Measurements from ENCODE around the gene ARSI. TPM values are rescaled to one million over a fixed set of nuclear protein-coding genes. Genes with fewer than 3 reads are reported as not detected.

Gene ARSI
- polyA plus RNA-seq, 1 of the 3 experiments (the other 2 are of a cell fraction): 0.20 TPM

- TF ChIP-seq, protein P1, sequence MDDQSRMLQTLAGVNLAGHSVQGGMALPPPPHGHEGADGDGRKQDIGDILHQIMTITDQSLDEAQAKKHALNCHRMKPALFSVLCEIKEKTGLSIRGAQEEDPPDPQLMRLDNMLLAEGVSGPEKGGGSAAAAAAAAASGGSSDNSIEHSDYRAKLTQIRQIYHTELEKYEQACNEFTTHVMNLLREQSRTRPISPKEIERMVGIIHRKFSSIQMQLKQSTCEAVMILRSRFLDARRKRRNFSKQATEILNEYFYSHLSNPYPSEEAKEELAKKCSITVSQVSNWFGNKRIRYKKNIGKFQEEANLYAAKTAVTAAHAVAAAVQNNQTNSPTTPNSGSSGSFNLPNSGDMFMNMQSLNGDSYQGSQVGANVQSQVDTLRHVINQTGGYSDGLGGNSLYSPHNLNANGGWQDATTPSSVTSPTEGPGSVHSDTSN (IDR thresholded peaks at IDR 0.05): no peak
- TF ChIP-seq IRF3 (IDR thresholded peaks at IDR 0.05; ENCODE audit: low read depth, low read length) (no peak), GABPA (IDR thresholded peaks at IDR 0.05; ENCODE audit: low read depth) (no peak), NRF1 (IDR thresholded peaks at IDR 0.05; ENCODE audit: low read depth, low read length) (no peak), MXI1 (IDR thresholded peaks at IDR 0.05; ENCODE audit: low read depth, low read length) (no peak), YY1 (IDR thresholded peaks at IDR 0.05; ENCODE audit: low read depth) (no peak)
- TF ChIP-seq, protein P2, sequence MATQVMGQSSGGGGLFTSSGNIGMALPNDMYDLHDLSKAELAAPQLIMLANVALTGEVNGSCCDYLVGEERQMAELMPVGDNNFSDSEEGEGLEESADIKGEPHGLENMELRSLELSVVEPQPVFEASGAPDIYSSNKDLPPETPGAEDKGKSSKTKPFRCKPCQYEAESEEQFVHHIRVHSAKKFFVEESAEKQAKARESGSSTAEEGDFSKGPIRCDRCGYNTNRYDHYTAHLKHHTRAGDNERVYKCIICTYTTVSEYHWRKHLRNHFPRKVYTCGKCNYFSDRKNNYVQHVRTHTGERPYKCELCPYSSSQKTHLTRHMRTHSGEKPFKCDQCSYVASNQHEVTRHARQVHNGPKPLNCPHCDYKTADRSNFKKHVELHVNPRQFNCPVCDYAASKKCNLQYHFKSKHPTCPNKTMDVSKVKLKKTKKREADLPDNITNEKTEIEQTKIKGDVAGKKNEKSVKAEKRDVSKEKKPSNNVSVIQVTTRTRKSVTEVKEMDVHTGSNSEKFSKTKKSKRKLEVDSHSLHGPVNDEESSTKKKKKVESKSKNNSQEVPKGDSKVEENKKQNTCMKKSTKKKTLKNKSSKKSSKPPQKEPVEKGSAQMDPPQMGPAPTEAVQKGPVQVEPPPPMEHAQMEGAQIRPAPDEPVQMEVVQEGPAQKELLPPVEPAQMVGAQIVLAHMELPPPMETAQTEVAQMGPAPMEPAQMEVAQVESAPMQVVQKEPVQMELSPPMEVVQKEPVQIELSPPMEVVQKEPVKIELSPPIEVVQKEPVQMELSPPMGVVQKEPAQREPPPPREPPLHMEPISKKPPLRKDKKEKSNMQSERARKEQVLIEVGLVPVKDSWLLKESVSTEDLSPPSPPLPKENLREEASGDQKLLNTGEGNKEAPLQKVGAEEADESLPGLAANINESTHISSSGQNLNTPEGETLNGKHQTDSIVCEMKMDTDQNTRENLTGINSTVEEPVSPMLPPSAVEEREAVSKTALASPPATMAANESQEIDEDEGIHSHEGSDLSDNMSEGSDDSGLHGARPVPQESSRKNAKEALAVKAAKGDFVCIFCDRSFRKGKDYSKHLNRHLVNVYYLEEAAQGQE (IDR thresholded peaks at IDR 0.05; ENCODE audit: low read depth, low read length): no peak
Observed at GRCh38 chr5:150297236-150297890, 5.3 kb downstream of the ARSI start (continued).

DNA sequence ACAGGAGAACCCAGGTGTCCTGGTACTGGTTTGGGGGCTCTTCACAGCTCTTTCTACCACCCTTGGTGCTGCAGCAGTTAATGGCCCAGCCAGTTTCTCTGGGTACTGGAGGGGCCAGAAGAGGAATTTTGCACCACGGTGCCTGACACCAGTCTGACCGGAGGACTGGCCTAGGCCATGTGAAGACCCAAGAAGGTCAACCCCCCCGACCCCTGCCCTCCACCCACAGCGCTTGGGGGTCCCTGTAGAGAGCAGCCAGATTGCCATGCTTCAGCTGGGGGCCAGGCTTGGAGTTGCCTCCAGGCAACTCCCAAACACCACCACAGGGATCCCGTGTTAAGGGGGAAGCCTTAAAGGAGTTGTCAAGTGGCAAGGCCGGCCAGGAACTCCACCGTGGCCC is 6.2 kb downstream of the ARSI start:
- Histone ChIP-seq H3K9ac (no peak overlapping the region), H3K4me3 (ENCODE audit: low read depth in 2 of 2, low read length in 1 of 2) (no peak overlapping the region), H3F3A (replicated peaks; ENCODE audit: insufficient read depth) (peaks cover 14% of the 10 kb centered on the region), H3K4me2 (no peak overlapping the region), H3K27me3 (ENCODE audit: insufficient read depth) (no peaks in the 10 kb centered on the region), H2AFZ (ENCODE audit: low read depth) (no peak overlapping the region), H3K79me2 (ENCODE audit: insufficient read depth) (no peaks in the 10 kb centered on the region), H3K9me3 (no peaks in the 10 kb centered on the region), H4K20me1 (ENCODE audit: insufficient read depth) (no peaks in the 10 kb centered on the region), H3K27ac (ENCODE audit: low read depth in 2 of 2, low read length in 1 of 2) (no peak overlapping the region), H3K4me1 (ENCODE audit: control insufficient read depth in 1 of 2, insufficient read depth in 2 of 2, low read depth in 1 of 2, low read length in 1 of 2) (peaks cover 14 to 17% of the 10 kb centered on the region in 2 experiments; a peak in 3 of 4 replicates), H3K36me3 (replicated peaks in 1 of 2; ENCODE audit: control insufficient read depth in 1 of 2, insufficient read depth in 2 of 2, low read length in 1 of 2) (no peaks in the 10 kb centered on the region), H3K9me2 (no peaks in the 10 kb centered on the region)
- POLR2A ChIA-PET: no interaction called here
- WGBS (ENCODE audit: low lambda C conversion rate): 88% methylated on average over 5 of the region's 7 CpGs
- no peak for DNase-seq
- CTCF ChIA-PET: no interaction called here
- TF ChIP-seq, protein P1 (IDR thresholded peaks at IDR 0.05): no peak
- no peak for TF ChIP-seq TCF12 (IDR thresholded peaks at IDR 0.05)
- no peak for TF ChIP-seq RFX5 (IDR thresholded peaks at IDR 0.05; ENCODE audit: low read length)
- TF ChIP-seq FOSL2 (IDR thresholded peaks at IDR 0.05; ENCODE audit: borderline replicate concordance, low read depth): no peak
- TF ChIP-seq YY1 (IDR thresholded peaks at IDR 0.05; ENCODE audit: low read depth): no peak
- no peak for TF ChIP-seq RCOR1 (IDR thresholded peaks at IDR 0.05; ENCODE audit: low read length)
- TF ChIP-seq TEAD4 (IDR thresholded peaks at IDR 0.05; ENCODE audit: borderline replicate concordance, insufficient read depth): no peak
- TF ChIP-seq EZH2phosphoT487 (IDR thresholded peaks at IDR 0.05; ENCODE audit: borderline replicate concordance, low read depth): no peak
- TF ChIP-seq SIN3A (IDR thresholded peaks at IDR 0.05; ENCODE audit: borderline replicate concordance, low read depth, low read length): no peak
- TF ChIP-seq MEF2A (IDR thresholded peaks at IDR 0.05; ENCODE audit: borderline replicate concordance, low read depth): no peak
- no peak for TF ChIP-seq RXRA (IDR thresholded peaks at IDR 0.05; ENCODE audit: borderline replicate concordance, low read depth)
- no peak for TF ChIP-seq RAD21 (IDR thresholded peaks at IDR 0.05; ENCODE audit: low read length)
- no peak for TF ChIP-seq SMC3 (IDR thresholded peaks at IDR 0.05; ENCODE audit: low read depth, low read length)
- no peak for TF ChIP-seq GABPA (IDR thresholded peaks at IDR 0.05; ENCODE audit: low read depth)
- no peak for TF ChIP-seq ZBTB33 (IDR thresholded peaks at IDR 0.05; ENCODE audit: borderline replicate concordance, low read depth)
